Activated T-cell treated with anti-CD3 and anti-CD28 coated beads for 1 hour (primary cell): ENCODE measurements around the gene GNLY.

ENCODE experiments used
- DNase-seq: peaks from one replicate; pipeline ENCODE4 v3.0.0-alpha.2; 2020; ENCODE audit warnings: low read depth

GNLY gene

DNA sequence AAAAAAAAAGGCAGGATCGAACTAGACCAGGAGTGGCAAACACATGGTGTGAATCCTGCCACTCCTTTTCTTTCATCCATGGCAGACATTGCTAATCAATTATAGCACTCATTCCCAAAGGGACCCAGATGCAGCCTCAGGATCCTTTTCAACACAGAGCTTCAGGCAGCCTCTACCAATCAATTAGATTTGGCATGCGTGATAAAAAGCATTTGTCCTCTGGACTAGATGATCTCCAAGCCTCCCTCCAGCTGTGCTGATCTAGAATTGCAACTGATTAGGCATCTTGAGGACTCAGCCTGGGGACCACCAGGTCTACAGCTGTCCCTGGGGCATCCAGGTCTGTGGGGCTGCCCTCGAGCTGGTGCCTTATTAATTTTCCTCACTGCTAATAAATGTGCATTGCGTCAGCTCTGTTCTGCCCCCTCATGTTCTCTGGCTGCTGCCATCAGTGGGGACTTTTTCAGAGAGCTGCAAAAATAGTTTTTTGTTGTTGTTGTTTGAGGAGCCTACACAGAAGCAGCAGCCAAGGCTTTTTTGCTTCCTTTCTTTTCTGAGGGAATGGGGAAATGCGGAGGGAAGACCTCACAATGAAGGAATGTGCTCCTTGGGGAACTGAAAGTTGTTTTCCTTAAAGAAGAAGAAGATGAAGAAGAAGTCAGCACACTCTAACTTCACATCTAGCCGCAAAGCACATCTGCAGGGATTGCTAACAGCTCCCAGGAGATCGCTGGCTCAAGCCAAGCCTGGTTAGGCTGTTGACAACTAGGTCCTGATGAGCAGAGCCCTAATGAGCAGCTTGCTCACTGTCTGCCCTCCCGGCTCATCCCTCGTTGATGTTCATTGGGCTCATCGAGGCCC, 50.8 kb downstream of the GNLY start:
- DNase-seq = no peak

GRCh38 chr2:85745619-85746018, 51.5 kb downstream of the GNLY start:
- DNase-seq = no peak

DNA sequence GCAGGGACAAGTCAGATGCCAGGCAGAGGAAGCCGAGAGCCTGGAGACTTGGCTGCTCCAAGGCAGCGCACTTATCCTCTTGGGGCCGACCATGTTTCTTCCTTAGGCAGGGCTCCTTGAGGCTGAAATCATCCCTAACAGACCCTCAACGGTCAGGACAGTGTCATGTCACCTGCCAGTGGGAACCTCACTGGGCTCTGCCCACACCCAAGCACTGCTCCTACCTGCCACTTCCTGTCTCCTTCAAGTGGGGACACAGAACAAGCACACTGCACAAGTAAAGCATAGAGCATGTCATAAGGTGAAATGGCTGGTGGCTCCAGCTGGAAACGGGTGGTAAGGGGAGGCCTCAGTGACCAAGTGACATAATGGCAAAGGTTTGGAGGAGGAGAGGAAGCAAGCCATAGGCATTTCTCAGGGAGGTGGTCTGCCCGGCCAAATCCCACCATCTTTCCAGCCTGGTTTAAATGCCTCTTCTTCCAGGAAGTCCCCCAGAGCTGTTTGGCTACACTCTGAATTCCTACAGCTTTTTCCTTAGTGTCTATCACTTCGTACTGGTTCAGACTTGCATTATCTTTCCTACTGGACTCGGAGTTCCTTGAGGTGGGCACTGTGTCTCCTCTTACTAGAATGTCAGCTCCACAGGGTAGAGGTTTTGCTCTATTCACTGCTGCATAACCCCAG, 52.3 kb downstream of the GNLY start:
- no peak for DNase-seq

- no peak for DNase-seq
These were observed 53.3 kb downstream of the GNLY start for GRCh38 chr2:85747441-85747840.

- no peak for DNase-seq
These were observed 54.0 kb downstream of the GNLY start for GRCh38 chr2:85748039-85748734.
